Ectodermal cell (in vitro differentiated cells): Measurements from ENCODE around the gene SPP1.

Experiments
- H3K27ac ChIP-seq: 2 replicates; pipeline ENCODE4 v1.7.0; 2013; ENCODE audit warnings: mild to moderate bottlenecking, low read depth, low read length; ENCODE audit not compliant: insufficient read depth, poor library complexity, severe bottlenecking
- H3K27me3 ChIP-seq: 2 replicates; pipeline ENCODE4 v1.7.0; 2013; ENCODE audit warnings: mild to moderate bottlenecking, low read length; ENCODE audit not compliant: insufficient read depth, control insufficient read depth, poor library complexity, severe bottlenecking
- H3K36me3 ChIP-seq: one replicate; pipeline ENCODE4 v1.7.0; 2013; ENCODE audit warnings: low read length; ENCODE audit not compliant: control insufficient read depth, insufficient read depth
- H3K4me1 ChIP-seq: one replicate; pipeline ENCODE4 v1.7.0; 2013; ENCODE audit warnings: low read length; ENCODE audit not compliant: control insufficient read depth, insufficient read depth
- H3K4me3 ChIP-seq: 2 replicates; pipeline ENCODE4 v1.7.0; 2013; ENCODE audit warnings: low read depth, low read length, control low read depth; ENCODE audit not compliant: insufficient read depth
- H3K9me3 ChIP-seq: 2 replicates; pipeline ENCODE4 v1.7.0; 2013; ENCODE audit warnings: mild to moderate bottlenecking, low read length, moderate library complexity; ENCODE audit not compliant: control insufficient read depth
- WGBS, 2 experiments: methylation state at CpG; one replicate each; pipeline ENCODE4 v1.1.7; 2013; ENCODE audit warnings: missing lambda C conversion rate in 2 of 2; 5-methylcytosine and 5-hydroxymethylcytosine counted together

The SPP1 gene

GRCh38 chr4:87971866-87972265 is 3.6 kb upstream of the SPP1 start:
- no peaks in the 10 kb centered on the region for H3K36me3 ChIP-seq
- H3K4me1 ChIP-seq = no peaks in the 10 kb centered on the region
- H3K27me3 ChIP-seq = no peaks in the 10 kb centered on the region
- no CpG with 5 or more reads among the region's 1 CpG for WGBS, 2 experiments
- no peaks in the 10 kb centered on the region for H3K9me3 ChIP-seq
- no peak overlapping the region for H3K27ac ChIP-seq
- no peak overlapping the region for H3K4me3 ChIP-seq

- no peaks in the 10 kb centered on the region for H3K27me3 ChIP-seq
- peak overlapping the region; percentile 26 for H3K4me3 ChIP-seq
- no peak overlapping the region for H3K27ac ChIP-seq
- H3K36me3 ChIP-seq = no peaks in the 10 kb centered on the region
- H3K4me1 ChIP-seq = no peaks in the 10 kb centered on the region
- 15 to 24% methylated on average over 10 to 14 of the region's 14 CpGs for WGBS, 2 experiments
- H3K9me3 ChIP-seq = no peaks in the 10 kb centered on the region
These were observed 2.0 kb upstream of the SPP1 start for GRCh38 chr4:87973283-87974169.

- Histone ChIP-seq H3K9me3 (no peaks in the 10 kb centered on the region), H3K4me1 (no peaks in the 10 kb centered on the region), H3K4me3 (no peak overlapping the region), H3K27ac (no peak overlapping the region), H3K27me3 (no peaks in the 10 kb centered on the region), H3K36me3 (no peaks in the 10 kb centered on the region)
- 71 to 81% methylated on average over 6 of the region's 6 CpGs for WGBS, 2 experiments
These were observed 555 bp upstream of the SPP1 start for GRCh38 chr4:87974856-87975462.

- no peaks in the 10 kb centered on the region for H3K4me1 ChIP-seq
- no peaks in the 10 kb centered on the region for H3K9me3 ChIP-seq
- H3K4me3 ChIP-seq = no peak overlapping the region
- 88 to 96% methylated on average over 5 of the region's 5 CpGs for WGBS, 2 experiments
- H3K27me3 ChIP-seq = no peaks in the 10 kb centered on the region
- no peaks in the 10 kb centered on the region for H3K36me3 ChIP-seq
- no peak overlapping the region for H3K27ac ChIP-seq
These were observed 2.2 kb downstream of the SPP1 start for GRCh38 chr4:87977521-87978278.

- H3K36me3 ChIP-seq = no peaks in the 10 kb centered on the region
- no peaks in the 10 kb centered on the region for H3K27me3 ChIP-seq
- 90 to 100% methylated on average over 1 of the region's 1 CpG for WGBS, 2 experiments
- no peak overlapping the region for H3K4me3 ChIP-seq
- H3K9me3 ChIP-seq = no peaks in the 10 kb centered on the region
- no peaks in the 10 kb centered on the region for H3K4me1 ChIP-seq
- no peak overlapping the region for H3K27ac ChIP-seq
These were observed 3.2 kb downstream of the SPP1 start for GRCh38 chr4:87978681-87979080.

- Histone ChIP-seq H3K9me3 (no peaks in the 10 kb centered on the region), H3K27me3 (no peaks in the 10 kb centered on the region), H3K36me3 (no peaks in the 10 kb centered on the region), H3K27ac (no peak overlapping the region), H3K4me3 (no peak overlapping the region), H3K4me1 (no peaks in the 10 kb centered on the region)
- 100% methylated on average over 1 of the region's 1 CpG for WGBS, 2 experiments
These were observed 4.3 kb downstream of the SPP1 start for GRCh38 chr4:87979810-87980209.

- Histone ChIP-seq H3K4me1 (no peaks in the 10 kb centered on the region), H3K9me3 (no peaks in the 10 kb centered on the region), H3K27ac (no peak overlapping the region), H3K36me3 (no peaks in the 10 kb centered on the region), H3K4me3 (no peak overlapping the region), H3K27me3 (no peaks in the 10 kb centered on the region)
- WGBS, 2 experiments = 91 to 96% methylated on average over 8 of the region's 8 CpGs
These were observed 6.0 kb downstream of the SPP1 start for GRCh38 chr4:87981486-87981885.

- Histone ChIP-seq H3K27ac (no peak overlapping the region), H3K27me3 (no peaks in the 10 kb centered on the region), H3K4me1 (no peaks in the 10 kb centered on the region), H3K36me3 (no peaks in the 10 kb centered on the region), H3K4me3 (no peak overlapping the region), H3K9me3 (no peaks in the 10 kb centered on the region)
- 100% methylated on average over 1 of the region's 1 CpG; no CpG with 5 or more reads in 1 of the 2 experiments for WGBS, 2 experiments
These were observed 6.5 kb downstream of the SPP1 start for GRCh38 chr4:87982036-87982435.

- Histone ChIP-seq H3K27me3 (no peaks in the 10 kb centered on the region), H3K4me3 (no peak overlapping the region), H3K27ac (no peak overlapping the region), H3K36me3 (no peaks in the 10 kb centered on the region), H3K4me1 (no peaks in the 10 kb centered on the region), H3K9me3 (no peaks in the 10 kb centered on the region)
- WGBS, 2 experiments = 95% methylated on average over 13 of the region's 13 CpGs
These were observed 7.0 kb downstream of the SPP1 start for GRCh38 chr4:87982446-87983010.

GRCh38 chr4:87983996-87984395 is 8.5 kb downstream of the SPP1 start:
- H3K9me3 ChIP-seq = no peaks in the 10 kb centered on the region
- no peak overlapping the region for H3K4me3 ChIP-seq
- H3K27me3 ChIP-seq = no peaks in the 10 kb centered on the region
- H3K4me1 ChIP-seq = no peaks in the 10 kb centered on the region
- WGBS, 2 experiments = 91 to 96% methylated on average over 2 of the region's 2 CpGs
- H3K36me3 ChIP-seq = no peaks in the 10 kb centered on the region
- H3K27ac ChIP-seq = no peak overlapping the region
